Psoas muscle (tissue), 8 donors: Measurements from ENCODE around the gene ADARB1. TPM values are rescaled to one million over a fixed set of nuclear protein-coding genes. Genes with fewer than 3 reads are reported as not detected.
A peak's percentile ranks its signal among the peaks of the same experiment; 100 is the strongest.

ENCODE experiments used
- ATAC-seq, 4 donors: fragments of 200-7000 bp; cut with Tn5 transposase; one replicate each; pipeline ENCODE4 v1.9.1; 2020; ENCODE audit warnings: moderate library complexity in 3 of 4, mild to moderate bottlenecking in 2 of 4
- DNase-seq, 2 donors: peaks; one replicate each; pipeline ENCODE4 v3.0.0-alpha.2; 2020
- H3K27ac ChIP-seq: fragments of 200-600 bp; one replicate; pipeline ENCODE4 v1.8.0; 2022
- H3K27me3 ChIP-seq, 3 donors: fragments of 200-600 bp in 1 of 3; one replicate each; pipeline versions ENCODE4 v1.6.1 to v1.8.0; 2013 to 2022; ENCODE audit warnings: low read length in 2 of 3, mild to moderate bottlenecking in 2 of 3, moderate library complexity in 1 of 3; ENCODE audit not compliant: insufficient read depth in 3 of 3
- H3K36me3 ChIP-seq, 2 donors: fragments of 200-600 bp in 1 of 2; one replicate each; pipeline versions ENCODE4 v1.6.1 to v1.8.0; 2013 to 2022; ENCODE audit warnings: low read depth in 1 of 2, mild to moderate bottlenecking in 1 of 2, moderate library complexity in 1 of 2; ENCODE audit not compliant: insufficient read depth in 1 of 2
- H3K4me1 ChIP-seq: fragments of 200-600 bp; one replicate; pipeline ENCODE4 v1.8.0; 2022
- H3K4me3 ChIP-seq: fragments of 200-600 bp; one replicate; pipeline ENCODE4 v1.8.0; 2022; ENCODE audit warnings: mild to moderate bottlenecking
- H3K9me3 ChIP-seq: fragments of 200-600 bp; one replicate; pipeline ENCODE4 v1.8.0; 2022
- CTCF ChIP-seq: fragments of 200-600 bp; IDR thresholded peaks from one replicate; pipeline ENCODE4 v1.8.0; 2022; ENCODE audit warnings: antibody characterized with exemption
- WGBS, 3 donors: extraction: QIAGEN DNeasy Blood & Tissue Kit; methylation state at CpG; one replicate each; pipeline versions ENCODE4 v1.1.6 to v1.1.7; 2013; 5-methylcytosine and 5-hydroxymethylcytosine counted together
- intact Hi-C, 2 donors: fragments of 100-400 bp; cut with DNase I; formaldehyde crosslinking; loops; one replicate each; pipeline versions ENCODE4 v1.11.0 to v1.14.2; 2022
- polyA plus RNA-seq, 3 donors: library from polyadenylated mRNA; stranded (reverse); fragments of 200-250 nt; gene quantifications; one replicate each; pipeline ENCODE4 v1.2.3, GENCODE V29; 2013
- total RNA-seq, 4 donors: library from RNA; stranded (reverse); fragmentation: NEBNext Ultra II Directional in 2 of 4; extraction: Animal tissue kit (Norgen Biotek cat#: 25700) in 2 of 4; gene quantifications; one replicate each; pipeline versions ENCODE4 v1.2.1 to v1.2.4, GENCODE V29; 2021 to 2023
- donor health status: healthy with polysubstance abuse.
- donor health status: DM: no; HTN: no; CAD: no; lungs with moderate emphysema.
- donor health status: Bipolar disorder and iron deficiency.
- donor health status: healthy.
- donor health status: DM: yes; HTN: yes; CAD: no.
- donor health status: DM: no; HTN: no; CAD: no.
- donor health status: DM: no; HTN: no; CAD: no.
- donor health status: DM: yes; HTN: yes; CAD: no.

Gene ADARB1
- total and polyA plus RNA-seq, 7 donors, result 3.8 to 22.7 (median 6.9) TPM

DNA sequence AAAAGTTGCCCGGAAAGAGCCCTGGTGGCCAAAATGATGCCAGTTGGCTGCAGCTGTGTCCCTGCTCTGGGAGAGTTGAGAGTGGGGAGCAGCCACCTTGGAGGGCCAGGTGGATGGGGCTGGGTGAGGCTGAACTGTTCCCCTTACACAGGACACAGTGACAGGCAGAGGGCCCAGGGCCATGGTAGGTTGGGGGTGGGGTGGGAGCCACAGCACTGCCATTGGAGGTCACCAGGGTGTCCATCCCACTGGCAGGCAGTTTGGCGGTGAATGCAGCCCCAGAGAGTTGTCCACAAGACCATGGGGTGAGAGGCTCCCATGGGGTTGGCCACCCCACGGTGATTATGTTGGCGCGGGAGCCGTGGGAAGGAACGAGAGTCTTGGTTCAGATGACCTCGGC, 125.7 kb downstream of the ADARB1 start:
- TF ChIP-seq CTCF, result no peak
- intact Hi-C loops, result no loop called here

GRCh38 chr21:45200581-45201296, 126.4 kb downstream of the ADARB1 start:
- Histone ChIP-seq H3K27ac (no peak overlapping the region), H3K4me3 (no peak overlapping the region), H3K9me3 (no peaks in the 10 kb centered on the region), H3K4me1 (no peaks in the 10 kb centered on the region), H3K27me3 (no peaks in the 10 kb centered on the region), H3K36me3 (peaks cover 3 to 31% of the 10 kb centered on the region in 2 donors)
- WGBS, 3 donors, result 65 to 77% (median 73%) methylated on average over 16 of the region's 16 CpGs
- ATAC-seq (no peak), DNase-seq (no peak)
- intact Hi-C loops, result no loop called here
- TF ChIP-seq CTCF, result no peak

More for the DNA sequence above, 125.7 kb downstream of the ADARB1 start:
- no peak for DNase-seq
- ATAC-seq, result no peak
- H3K27ac ChIP-seq, result no peak overlapping the region
- no peaks in the 10 kb centered on the region for H3K4me1 ChIP-seq
- H3K9me3 ChIP-seq, result no peaks in the 10 kb centered on the region
- H3K36me3 ChIP-seq, result peaks cover 0 to 27% of the 10 kb centered on the region in 2 donors
- H3K27me3 ChIP-seq, result no peaks in the 10 kb centered on the region
- 81 to 87% (median 86%) methylated on average over 8 of the region's 8 CpGs for WGBS, 3 donors
- no peak overlapping the region for H3K4me3 ChIP-seq

GRCh38 chr21:45202344-45202743, 128.0 kb downstream of the ADARB1 start:
- 85 to 87% (median 85%) methylated on average over 9 of the region's 9 CpGs for WGBS, 3 donors
- intact Hi-C loops, result no loop called here
- TF ChIP-seq CTCF, result no peak

GRCh38 chr21:45202889-45203288, 128.5 kb downstream of the ADARB1 start:
- peak in 2 of 4 donors; percentile 27 to 40 for ATAC-seq
- intact Hi-C loops, result no loop called here
- no peak for TF ChIP-seq CTCF

More at GRCh38 chr21:45202344-45202743, 128.0 kb downstream of the ADARB1 start:
- no peak overlapping the region for H3K4me3 ChIP-seq
- no peak overlapping the region for H3K27ac ChIP-seq
- H3K27me3 ChIP-seq, result no peaks in the 10 kb centered on the region
- H3K4me1 ChIP-seq, result no peaks in the 10 kb centered on the region
- H3K9me3 ChIP-seq, result no peaks in the 10 kb centered on the region
- no peak for DNase-seq
- peak in 1 of 4 donors; percentile 37 for ATAC-seq
- H3K36me3 ChIP-seq, result peaks cover 3 to 47% of the 10 kb centered on the region in 2 donors

More at GRCh38 chr21:45202889-45203288, 128.5 kb downstream of the ADARB1 start:
- Histone ChIP-seq H3K36me3 (peaks cover 3 to 51% of the 10 kb centered on the region in 2 donors), H3K4me1 (no peaks in the 10 kb centered on the region), H3K4me3 (no peak overlapping the region), H3K27ac (no peak overlapping the region), H3K9me3 (no peaks in the 10 kb centered on the region), H3K27me3 (no peaks in the 10 kb centered on the region)
- DNase-seq, result no peak
- 73 to 89% (median 82%) methylated on average over 16 of the region's 16 CpGs for WGBS, 3 donors
